AG08396 (cell line): ENCODE data around the gene FLVCR2.

Experiments used
- DNase-seq: peaks from one replicate; pipeline ENCODE4 v3.0.0; 2012; ENCODE audit warnings: low spot score, mixed read lengths

Gene FLVCR2

GRCh38 chr14:75558440-75558839 lies 20.0 kb upstream of the FLVCR2 start:
- no peak for DNase-seq

GRCh38 chr14:75559045-75559444 lies 19.4 kb upstream of the FLVCR2 start:
- no peak for DNase-seq

GRCh38 chr14:75559451-75560222 lies 18.8 kb upstream of the FLVCR2 start:
- DNase-seq = no peak

GRCh38 chr14:75561013-75561432 lies 17.4 kb upstream of the FLVCR2 start:
- peak; percentile 84 for DNase-seq

- DNase-seq = no peak
Observed at GRCh38 chr14:75562089-75562488, 16.3 kb upstream of the FLVCR2 start.

GRCh38 chr14:75562489-75562888 lies 15.9 kb upstream of the FLVCR2 start:
- no peak for DNase-seq

- no peak for DNase-seq
Observed at GRCh38 chr14:75563931-75564330, 14.5 kb upstream of the FLVCR2 start.

- DNase-seq = no peak
Observed at GRCh38 chr14:75565056-75565455, 13.4 kb upstream of the FLVCR2 start.

- no peak for DNase-seq
Observed at GRCh38 chr14:75566321-75566720, 12.1 kb upstream of the FLVCR2 start.

- no peak for DNase-seq
Observed at GRCh38 chr14:75566752-75567151, 11.7 kb upstream of the FLVCR2 start.

GRCh38 chr14:75568140-75568539 lies 10.3 kb upstream of the FLVCR2 start:
- no peak for DNase-seq

GRCh38 chr14:75568791-75569190 lies 9.6 kb upstream of the FLVCR2 start:
- DNase-seq = no peak

GRCh38 chr14:75570797-75571196 lies 7.6 kb upstream of the FLVCR2 start:
- no peak for DNase-seq

- no peak for DNase-seq
Observed at GRCh38 chr14:75572104-75572503, 6.3 kb upstream of the FLVCR2 start.

GRCh38 chr14:75577090-75577489 lies 1.3 kb upstream of the FLVCR2 start:
- DNase-seq = no peak

GRCh38 chr14:75577729-75578101 lies 705 bp upstream of the FLVCR2 start:
- peak; percentile 87 for DNase-seq

- no peak for DNase-seq
Observed at GRCh38 chr14:75578786-75579337, 442 bp downstream of the FLVCR2 start.

GRCh38 chr14:75579338-75579864 lies 981 bp downstream of the FLVCR2 start:
- no peak for DNase-seq

- DNase-seq = no peak
Observed at GRCh38 chr14:75579882-75580281, 1.5 kb downstream of the FLVCR2 start.

GRCh38 chr14:75587388-75587787 lies 9.0 kb downstream of the FLVCR2 start:
- no peak for DNase-seq

- DNase-seq = no peak
Observed at GRCh38 chr14:75589931-75590330, 11.5 kb downstream of the FLVCR2 start.

- DNase-seq = no peak
Observed at GRCh38 chr14:75591331-75591946, 13.0 kb downstream of the FLVCR2 start.

GRCh38 chr14:75591987-75592575 lies 13.7 kb downstream of the FLVCR2 start:
- DNase-seq = no peak
